NK-92 (cell line): ENCODE results near the gene CCDC148.
"Not testable (repeated sequence)": the region's sequence is repeated elsewhere in the genome, so short reads cannot be mapped to it uniquely, and the experiment has no call there.

Experiments
- DNase-seq: peaks from one replicate; lab custom pipeline; 2025; ENCODE audit not compliant: unreplicated experiment; lab: John Stamatoyannopoulos, UW

CCDC148 gene

DNA sequence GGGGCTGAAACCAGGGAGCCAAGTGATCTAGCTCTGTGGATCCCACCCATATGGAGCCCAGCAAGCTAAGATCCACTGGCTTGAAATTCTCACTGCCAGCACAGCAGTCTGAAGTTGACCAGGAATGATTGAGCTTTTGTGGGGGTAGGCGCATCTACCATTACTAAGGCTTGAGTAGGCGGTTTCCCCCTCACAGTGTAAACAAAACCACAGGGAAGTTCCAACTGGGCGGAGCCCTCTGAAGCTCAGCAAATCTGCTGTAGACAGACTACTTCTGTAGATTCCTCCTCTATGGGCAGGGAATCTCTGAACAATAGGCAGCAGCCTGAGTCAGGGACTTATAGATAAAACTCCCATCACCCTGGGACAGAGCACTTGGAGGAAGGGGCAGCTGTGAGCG is 96.7 kb downstream of the CCDC148 start:
- no peak for DNase-seq

DNA sequence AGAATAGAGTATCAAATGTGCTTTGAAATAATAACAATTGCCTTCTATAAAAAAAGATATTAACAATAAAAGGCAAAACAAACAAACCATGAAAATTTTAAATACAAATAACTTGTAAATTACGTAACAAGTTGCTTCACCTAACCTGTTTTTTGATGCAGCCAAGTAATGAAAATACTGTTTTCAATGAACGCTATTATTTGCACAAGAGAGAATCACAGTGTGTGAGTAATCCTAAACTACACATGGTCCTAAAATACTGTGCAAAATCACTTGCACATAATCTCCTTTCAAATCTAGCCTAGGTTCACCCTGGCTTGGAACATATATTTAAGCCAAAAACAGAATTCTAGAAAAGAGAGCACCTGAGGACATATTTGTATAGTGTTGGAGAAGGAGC is 98.9 kb downstream of the CCDC148 start:
- DNase-seq, result no peak

DNA sequence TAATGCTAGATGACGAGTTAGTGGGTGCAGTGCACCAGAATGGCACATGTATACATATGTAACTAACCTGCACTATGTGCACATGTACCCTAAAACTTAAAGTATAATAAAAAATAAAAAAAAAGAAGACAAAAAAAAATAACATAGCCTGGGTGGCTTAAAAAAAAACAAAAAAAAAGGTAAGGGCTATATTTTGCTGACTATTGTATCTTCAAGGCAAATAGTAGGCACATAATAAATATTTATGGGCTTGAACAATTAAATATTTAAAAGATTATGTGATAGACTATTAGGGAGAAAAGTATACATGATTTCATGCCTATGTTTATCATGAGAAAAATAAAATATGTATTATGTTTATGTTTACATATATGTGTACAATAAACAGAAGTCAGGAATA is 99.4 kb downstream of the CCDC148 start:
- DNase-seq, result no peak

DNA sequence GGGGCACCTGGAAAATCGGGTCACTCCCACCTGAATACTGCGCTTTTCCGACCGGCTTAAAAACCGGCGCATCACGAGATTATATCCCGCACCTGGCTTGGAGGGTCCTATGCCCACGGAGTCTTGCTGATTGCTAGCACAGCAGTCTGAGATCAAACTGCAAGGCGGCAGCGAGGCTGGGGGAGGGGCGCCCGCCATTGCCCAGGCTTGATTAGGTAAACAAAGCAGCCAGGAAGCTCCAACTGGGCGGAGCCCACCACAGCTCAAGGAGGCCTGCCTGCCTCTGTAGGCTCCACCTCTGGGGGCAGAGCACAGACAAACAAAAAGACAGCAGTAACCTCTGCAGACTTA is 105.1 kb downstream of the CCDC148 start:
- DNase-seq, result not testable (repeated sequence)

DNA sequence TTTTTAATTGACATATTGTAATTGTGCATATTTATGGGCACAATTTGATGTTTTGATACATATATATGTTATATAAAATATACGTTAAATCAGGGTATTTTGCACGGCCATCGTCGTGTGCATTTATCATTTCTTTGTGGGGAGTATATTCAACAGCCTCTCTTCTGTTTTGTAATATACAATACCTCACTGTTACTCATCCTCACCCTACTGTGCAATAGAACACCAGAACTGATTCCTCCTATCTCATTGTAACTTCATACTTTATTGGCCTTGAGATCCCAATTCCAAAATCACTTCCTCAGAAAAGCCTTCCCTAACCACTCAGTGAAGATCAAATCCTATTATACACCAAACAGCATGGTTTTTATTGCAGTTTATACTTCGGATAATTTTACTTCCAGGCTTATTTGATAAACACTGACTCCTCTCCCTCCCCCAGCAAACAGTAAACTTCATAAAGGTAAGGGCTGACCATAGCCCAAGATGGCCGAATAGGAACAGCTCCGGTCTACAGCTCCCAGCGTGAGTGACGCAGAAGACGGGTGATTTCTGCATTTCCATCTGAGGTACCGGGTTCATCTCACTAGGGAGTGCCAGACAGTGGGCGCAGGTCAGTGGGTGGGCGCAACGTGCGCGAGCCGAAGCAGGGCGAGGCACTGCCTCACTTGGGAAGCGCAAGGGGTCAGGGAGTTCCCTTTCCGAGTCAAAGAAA is 105.6 kb downstream of the CCDC148 start:
- not testable (repeated sequence) for DNase-seq

DNA sequence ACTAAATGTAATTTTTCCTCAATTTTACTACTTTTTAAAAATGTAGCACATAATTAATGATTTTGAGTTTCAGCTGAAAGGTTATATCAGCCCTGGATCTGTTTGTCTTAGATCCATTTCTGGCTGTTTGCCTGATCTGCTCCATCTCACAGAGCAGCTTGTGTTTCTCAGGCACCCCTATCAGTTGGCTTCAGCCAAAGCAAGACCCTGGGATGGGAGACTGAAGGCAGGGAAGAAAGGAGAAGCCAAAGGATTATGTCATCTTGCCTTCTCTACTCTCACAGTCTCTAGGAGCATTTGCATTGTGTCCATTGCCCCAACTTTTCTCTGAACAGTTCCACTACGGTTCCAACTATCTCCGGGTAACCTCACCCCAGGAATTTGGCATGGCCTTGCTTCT is 110.5 kb downstream of the CCDC148 start:
- no peak for DNase-seq

DNA sequence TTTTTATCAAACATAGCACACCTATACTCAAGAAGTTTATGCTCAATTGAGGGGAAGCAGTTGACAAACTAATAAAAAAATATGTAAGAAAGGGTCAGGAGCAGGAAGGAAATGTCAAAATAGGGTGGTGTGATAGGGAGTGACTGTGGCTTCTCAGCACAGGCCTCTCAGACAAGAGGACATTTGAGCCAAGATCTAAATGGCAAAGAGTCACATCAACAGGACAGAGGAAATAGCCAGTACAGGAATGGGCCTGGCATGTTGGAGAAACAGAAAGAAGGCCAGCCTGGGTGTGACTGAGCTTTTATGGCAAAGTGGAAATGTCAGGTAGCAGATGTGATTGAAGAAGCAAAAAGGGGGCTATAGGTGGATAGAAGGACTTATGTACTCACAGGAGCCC is 117.0 kb downstream of the CCDC148 start:
- no peak for DNase-seq

DNA sequence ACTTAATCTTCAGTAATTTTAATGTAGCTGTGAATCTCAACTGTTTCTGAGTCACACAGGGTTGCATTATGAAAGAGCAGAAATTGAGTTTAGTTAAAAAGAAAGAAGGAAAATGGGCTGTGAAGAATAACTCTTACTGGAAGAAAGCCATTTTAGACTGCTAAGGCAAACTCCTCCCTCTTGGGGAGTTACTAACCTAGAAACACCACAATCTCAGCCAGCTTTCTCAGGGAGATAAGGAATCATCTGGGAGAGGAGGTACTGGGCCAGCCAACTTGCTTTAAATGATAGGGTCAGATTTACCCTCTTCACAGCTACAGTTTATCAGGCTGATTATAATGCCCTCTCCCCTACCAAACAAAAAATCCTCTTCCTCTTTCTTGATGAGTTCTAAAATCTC is 119.5 kb downstream of the CCDC148 start:
- DNase-seq, result no peak

DNA sequence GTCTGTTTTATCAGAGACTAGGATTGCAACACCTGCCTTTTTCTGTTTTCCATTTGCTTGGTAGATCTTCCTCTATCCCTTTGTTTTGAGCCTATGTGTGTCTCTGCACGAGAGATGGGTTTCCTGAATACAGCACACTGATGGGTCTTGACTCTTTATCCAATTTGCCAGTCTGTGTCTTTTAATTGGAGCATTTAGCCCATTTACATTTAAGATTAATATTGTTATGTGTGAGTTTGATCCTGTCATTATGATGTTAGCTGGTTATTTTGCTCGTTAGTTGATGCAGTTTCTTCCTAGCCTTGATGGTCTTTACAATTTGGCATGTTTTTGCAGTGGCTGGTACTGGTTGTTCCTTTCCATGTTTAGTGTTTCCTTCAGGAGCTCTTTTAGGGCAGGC is 124.8 kb downstream of the CCDC148 start:
- not testable (repeated sequence) for DNase-seq

DNA sequence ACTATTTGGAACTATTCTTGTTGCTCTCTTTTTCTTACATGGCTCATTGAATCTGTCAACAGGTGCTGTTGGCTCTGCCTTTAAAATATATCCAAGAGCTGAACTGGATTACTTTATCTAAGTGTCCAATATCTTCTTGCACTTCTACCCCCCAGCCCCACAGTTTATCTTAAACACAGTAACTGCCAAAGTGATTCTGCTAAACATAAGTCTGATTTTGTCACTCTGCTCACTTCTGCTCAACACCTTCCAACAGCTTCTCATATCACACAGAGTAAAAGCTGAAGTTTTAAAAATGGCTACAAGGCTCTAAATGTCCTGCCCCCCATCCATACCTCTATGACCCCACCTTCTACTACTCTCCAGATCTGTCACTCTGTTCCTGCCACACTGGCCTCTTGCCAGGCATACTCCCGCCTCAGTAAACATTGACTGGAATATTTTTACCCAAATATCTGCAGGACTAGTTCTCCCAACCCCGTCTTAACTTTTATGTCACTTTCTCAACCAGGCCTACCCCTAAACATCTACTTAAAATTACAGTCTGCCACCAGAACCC is 130.7 kb downstream of the CCDC148 start:
- no peak for DNase-seq

DNA sequence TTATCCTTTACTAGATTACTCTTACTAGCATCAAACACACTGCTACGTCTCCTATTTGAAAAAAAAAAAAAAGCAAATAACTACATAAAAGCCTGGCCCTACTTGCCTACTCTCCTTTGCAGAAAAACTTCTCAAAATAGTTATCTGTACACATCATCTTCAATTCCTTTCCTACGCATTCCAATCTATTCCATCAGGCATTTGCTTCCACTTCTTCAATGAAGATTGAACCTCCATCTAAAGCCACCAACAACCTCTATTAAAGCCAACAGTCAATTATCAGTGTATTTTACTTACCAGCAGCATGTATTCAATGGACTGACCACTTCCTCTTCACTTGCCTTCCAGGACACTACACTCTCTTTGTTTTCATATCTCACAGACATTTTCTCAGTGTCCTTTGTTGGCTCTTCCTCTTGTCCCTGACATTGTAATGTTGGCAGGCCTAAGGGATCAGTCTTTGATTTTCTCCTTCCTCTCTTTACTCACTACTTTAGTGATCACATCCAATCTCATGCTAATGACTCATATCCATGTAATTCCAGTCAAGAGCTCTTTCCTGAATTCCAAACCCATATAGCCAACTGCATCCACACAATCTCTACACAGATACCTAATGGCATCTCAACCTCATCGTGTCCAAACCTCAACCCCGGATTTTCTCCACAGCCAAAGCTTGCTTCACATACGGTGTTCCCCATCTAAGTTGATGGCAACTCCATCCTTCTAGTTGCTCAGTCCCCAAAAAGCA is 131.3 kb downstream of the CCDC148 start:
- DNase-seq, result no peak

DNA sequence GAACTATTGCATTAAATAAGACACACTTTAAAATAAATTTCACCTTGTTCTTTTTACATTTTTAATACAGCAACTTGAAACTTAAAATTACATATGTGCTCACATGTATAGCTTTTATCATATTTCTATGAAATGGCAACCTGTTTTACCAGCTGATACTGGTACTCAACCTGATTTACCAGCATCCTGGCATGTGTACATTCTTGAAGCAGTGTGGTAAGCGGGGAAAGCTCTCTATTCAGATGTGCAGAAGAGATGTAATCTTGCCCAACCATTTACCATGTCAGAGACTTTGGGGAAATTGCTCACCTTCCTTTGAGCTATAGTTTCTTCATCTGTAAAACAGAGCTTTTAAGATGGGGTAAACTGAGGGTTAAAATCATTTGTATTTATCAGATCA is 133.2 kb downstream of the CCDC148 start:
- no peak for DNase-seq

DNA sequence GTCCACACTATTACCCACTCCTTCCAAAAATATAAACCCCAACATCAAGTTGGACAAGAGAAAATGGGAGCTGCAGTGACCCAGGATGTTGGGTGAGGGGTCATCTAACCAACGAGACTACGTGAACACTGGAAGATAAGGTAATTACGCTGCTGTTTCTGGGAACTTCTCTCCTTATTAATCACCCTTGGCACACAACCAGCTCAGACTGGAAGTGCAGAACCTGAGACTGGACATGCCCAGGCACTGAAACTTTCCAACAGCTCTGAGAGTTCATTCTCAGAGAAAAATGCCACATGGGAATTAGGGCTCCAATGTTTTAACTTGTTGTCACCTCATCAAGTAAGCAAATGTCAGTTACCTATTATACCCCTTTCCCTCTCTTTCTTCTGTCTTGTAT is 135.3 kb downstream of the CCDC148 start:
- no peak for DNase-seq

DNA sequence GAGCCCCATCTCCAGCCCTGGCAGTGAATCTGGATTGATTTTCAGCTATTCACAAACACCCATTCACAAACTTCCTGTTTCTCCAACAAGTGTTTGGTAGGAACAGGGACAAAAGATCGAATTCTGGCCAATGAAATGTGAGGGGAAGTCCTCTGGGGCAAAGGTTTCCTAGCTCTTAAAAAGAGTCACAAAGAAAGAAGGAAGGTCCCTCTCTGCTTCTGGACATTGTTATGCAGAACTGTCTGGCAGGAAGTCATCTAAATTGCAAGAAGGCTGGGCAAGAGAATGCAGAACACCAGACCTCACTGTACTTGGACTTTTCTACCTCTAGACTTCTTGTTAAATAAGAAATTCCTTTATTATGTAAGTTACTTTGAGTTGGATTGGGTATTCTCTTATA is 137.3 kb downstream of the CCDC148 start:
- DNase-seq, result no peak

DNA sequence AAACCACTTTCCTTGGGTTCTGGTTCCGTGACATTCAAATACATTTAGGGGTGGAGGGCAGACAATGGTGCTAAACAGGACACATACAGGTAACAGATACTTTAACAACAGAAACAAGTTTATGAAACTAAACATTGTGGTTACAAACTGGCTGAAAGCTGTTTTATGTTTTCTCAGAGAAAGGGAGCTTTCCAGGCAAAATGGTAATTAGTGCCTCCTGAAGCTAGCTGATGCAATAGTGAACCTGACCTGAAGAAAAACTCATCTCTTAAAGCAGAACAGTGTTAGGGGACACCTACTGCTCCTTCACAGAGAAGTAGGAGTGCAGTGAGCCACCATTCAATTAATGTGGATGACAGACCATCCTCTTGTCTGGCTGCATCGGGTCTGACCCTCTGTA is 138.9 kb downstream of the CCDC148 start:
- no peak for DNase-seq

DNA sequence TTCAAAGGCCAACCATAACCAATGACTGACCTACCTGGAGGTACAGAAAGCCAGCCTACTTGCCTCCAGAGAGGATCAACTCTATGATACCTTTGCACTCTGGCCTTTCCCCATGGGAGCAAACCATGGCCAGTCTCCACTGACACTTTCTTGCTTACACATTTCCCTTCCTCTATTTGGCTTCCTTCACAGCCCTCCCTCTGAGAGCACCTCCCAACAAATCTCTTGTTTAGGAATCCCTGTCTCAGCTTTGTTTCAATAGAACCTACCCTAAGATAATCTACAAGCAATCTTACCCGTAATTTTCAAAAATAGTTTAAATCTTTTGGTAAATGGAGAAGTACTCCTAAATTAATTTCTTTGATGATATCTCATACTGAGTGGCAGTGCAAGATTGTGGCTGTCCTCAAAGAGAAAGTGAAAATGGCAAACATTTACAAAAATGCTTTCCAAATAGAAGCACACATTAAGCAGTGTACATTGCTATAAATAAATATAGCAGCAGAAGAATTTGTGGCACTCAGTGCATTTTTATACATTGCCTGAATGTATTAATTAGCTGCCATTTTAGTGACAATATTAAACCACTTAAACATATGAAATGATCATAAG is 140.6 kb downstream of the CCDC148 start:
- no peak for DNase-seq

DNA sequence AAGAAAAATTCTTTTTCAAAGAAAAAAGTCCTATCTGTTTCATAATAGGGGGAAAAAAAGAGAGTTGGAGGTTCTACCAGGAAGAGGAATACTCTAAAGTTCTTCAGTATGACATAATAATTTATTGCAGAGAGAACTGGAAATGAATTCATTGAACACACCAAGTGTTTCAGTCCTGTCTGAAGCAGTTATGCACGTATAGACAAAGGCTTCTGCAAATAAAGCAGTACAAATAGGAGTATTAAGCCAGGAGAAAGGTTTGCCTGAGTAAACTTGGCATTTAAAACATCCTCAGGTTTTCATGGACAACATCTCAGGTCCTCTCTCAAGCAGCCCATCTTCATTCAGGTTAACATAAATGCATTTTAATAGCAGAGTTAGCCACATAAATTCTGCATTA is 141.6 kb downstream of the CCDC148 start:
- DNase-seq, result no peak

DNA sequence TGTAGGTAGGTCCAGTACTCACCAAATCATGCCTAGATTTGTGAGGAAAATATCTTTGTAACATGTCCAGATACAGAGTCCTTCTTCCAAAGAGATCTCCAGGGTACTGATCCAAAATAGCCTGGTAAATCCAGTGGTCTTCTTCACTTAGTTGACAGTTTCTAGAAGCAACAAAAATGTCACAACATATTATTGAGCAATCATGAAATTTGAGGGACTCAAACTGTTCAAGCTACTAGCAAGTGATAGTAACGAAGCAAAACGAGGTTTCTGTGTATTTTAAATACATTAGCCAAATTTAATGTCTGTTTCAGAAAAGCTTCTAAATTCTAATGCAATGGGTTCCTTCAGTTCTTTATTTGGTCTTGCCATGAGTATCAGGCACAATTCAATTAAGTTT is 142.8 kb downstream of the CCDC148 start:
- no peak for DNase-seq

DNA sequence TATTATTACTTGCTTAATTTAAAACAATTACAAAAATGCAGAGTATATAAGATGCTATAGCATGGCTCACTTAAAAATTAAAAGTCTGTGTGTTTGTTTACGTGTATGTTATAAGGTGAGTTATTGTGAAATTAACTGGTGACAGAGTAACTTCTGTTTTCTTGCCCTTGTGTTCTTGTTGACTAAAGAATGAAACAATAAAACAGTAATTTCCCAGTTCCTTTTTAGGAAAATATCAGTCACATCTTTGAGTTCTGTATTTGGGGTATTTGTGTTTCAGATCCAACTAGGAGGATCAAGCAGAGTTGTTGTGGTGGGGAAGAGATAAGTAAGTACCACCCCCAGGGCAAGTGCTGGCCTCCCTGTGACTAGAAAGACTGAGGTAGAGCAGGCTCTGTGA is 143.6 kb downstream of the CCDC148 start:
- DNase-seq, result no peak

DNA sequence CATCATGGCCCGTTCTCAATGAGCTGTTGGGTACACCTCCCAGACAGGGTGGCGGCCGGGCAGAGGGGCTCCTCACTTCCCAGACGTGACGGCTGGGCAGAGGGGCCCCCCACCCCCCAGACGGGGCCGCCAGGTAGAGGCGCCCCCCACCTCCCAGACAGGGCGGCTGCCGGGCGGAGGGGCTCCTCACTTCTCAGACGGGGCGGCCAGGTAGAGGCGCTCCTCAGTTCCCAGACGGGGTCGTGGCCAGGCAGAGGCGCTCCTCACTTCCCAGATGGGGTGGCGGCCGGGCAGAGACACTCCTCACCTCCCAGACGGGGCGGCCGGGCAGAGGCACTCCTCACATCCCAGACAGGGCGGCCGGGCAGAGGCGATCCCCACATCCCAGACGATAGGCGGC is 146.1 kb downstream of the CCDC148 start:
- DNase-seq, result not testable (repeated sequence)

DNA sequence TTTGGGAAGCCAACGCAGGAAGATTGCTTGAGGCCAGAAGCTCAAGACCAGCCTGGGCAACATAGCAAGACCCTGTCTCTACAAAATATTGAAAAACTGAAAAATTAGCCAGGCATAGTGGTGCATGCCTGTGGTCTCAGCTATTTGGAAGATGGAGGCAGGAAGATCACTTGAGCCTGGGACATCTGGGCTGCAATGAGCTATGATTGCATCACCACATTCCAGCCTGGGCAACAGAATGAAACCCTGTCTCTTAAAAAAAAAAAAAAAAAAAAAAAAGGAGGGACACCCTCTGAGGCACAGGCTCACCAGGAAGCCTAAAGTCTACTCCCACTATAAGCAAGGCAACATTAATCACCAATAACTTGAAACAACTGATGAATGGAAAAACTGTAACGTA is 151.1 kb downstream of the CCDC148 start:
- DNase-seq, result no peak

DNA sequence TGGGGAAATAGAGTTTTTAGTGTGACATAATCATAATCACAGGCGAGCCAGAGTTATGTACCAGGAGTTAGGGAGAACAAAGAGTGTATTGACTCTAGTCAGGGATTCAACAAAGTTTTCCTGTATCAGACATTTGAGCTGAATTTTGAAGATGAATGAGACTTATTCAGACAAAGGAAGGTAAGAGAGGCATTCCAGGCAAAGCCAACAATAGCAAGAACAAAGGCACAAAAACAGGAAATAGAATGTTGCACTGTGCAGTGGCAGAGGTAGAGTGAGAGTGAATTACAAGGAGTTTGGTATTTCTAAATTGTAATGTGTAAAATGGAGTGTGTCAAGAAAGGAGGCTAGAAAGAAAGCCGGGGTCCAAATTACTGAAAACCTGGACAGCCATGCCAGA is 156.2 kb downstream of the CCDC148 start:
- no peak for DNase-seq
